Bronchial epithelial cell (primary cell): Measurements from ENCODE around the gene ZNF652. TPM values are rescaled to one million over a fixed set of nuclear protein-coding genes. Genes with fewer than 3 reads are reported as not detected.

Experiments
- DNase-seq: peaks from one replicate; pipeline ENCODE4 v3.0.0-alpha.2; 2010; ENCODE audit warnings: low read depth
- FAIRE-seq: peaks from 2 replicates; lab custom pipeline; 2011; peaks lifted over from hg19 to GRCh38; lab: Jason Lieb, UNC
- H3K27me3 ChIP-seq: 2 replicates; pipeline ENCODE4 v1.5.1; 2011; ENCODE audit warnings: low read length; ENCODE audit not compliant: control insufficient read depth, insufficient read depth
- H3K36me3 ChIP-seq: 2 replicates; pipeline ENCODE4 v1.5.1; 2011; ENCODE audit warnings: low read length; ENCODE audit not compliant: control insufficient read depth, insufficient read depth
- H3K4me3 ChIP-seq: 2 replicates; pipeline ENCODE4 v1.5.1; 2011; ENCODE audit warnings: mild to moderate bottlenecking, low read depth, low read length, control low read depth
- total RNA-seq: library from RNA; depleted of rRNA; stranded (reverse); fragments of >200 nt; gene quantifications from 2 replicates; pipeline ENCODE4 v1.2.1, GENCODE V29; 2014
- TF ChIP-seq, protein P1 (sequence below): IDR thresholded peaks from 2 replicates; pipeline ENCODE4 v1.5.1; 2011; ENCODE audit warnings: mild to moderate bottlenecking, moderate library complexity, low read length, control low read depth, inconsistent platforms; ENCODE audit not compliant: insufficient read depth, severe bottlenecking

Gene ZNF652
- total RNA-seq, 1 donor from 2014 or later, result 5.3 TPM

DNA sequence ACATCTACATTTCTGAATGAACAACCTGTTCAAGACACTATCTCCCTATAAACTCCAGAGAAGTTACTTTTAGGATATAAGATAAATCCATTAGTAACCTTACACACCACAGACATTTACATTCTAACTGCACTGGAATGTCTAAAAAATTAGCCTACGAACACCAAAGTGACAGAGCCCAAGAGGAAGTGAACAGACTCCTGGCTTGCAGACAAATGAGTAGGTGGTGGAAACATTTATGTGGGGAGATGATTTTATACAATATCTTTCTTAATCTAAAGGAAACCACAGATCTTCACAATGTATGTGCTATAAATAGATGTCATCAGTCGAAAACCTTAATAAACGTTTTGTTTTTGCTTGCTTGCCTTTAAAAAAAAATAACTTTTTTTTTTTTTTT, 18.8 kb downstream of the ZNF652 start:
- no peaks in the 10 kb centered on the region for H3K27me3 ChIP-seq
- DNase-seq, result no peak
- no peak for FAIRE-seq
- H3K36me3 ChIP-seq, result no peaks in the 10 kb centered on the region
- TF ChIP-seq, protein P1, sequence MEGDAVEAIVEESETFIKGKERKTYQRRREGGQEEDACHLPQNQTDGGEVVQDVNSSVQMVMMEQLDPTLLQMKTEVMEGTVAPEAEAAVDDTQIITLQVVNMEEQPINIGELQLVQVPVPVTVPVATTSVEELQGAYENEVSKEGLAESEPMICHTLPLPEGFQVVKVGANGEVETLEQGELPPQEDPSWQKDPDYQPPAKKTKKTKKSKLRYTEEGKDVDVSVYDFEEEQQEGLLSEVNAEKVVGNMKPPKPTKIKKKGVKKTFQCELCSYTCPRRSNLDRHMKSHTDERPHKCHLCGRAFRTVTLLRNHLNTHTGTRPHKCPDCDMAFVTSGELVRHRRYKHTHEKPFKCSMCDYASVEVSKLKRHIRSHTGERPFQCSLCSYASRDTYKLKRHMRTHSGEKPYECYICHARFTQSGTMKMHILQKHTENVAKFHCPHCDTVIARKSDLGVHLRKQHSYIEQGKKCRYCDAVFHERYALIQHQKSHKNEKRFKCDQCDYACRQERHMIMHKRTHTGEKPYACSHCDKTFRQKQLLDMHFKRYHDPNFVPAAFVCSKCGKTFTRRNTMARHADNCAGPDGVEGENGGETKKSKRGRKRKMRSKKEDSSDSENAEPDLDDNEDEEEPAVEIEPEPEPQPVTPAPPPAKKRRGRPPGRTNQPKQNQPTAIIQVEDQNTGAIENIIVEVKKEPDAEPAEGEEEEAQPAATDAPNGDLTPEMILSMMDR, result no peak
- no peak overlapping the region for H3K4me3 ChIP-seq

DNA sequence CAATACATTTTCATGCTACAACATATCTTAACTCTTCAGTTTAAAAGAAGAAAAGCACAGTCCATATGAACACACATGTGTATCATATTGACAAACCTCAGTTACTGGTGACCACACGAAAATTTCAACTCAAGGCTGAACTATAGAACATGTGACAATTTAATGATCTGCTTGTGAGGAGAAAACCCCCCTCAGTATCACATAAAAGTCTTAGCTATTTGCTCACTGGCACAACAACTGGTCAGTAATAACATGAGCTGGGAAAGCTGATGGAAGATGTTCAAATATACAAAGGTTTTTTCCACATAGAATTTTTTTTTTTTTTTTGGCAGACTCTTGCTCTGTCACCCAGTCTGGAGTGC, 19.5 kb downstream of the ZNF652 start:
- Histone ChIP-seq H3K4me3 (no peak overlapping the region), H3K36me3 (no peaks in the 10 kb centered on the region), H3K27me3 (no peaks in the 10 kb centered on the region)
- TF ChIP-seq, protein P1, result no peak
- DNase-seq (no peak), FAIRE-seq (no peak)

DNA sequence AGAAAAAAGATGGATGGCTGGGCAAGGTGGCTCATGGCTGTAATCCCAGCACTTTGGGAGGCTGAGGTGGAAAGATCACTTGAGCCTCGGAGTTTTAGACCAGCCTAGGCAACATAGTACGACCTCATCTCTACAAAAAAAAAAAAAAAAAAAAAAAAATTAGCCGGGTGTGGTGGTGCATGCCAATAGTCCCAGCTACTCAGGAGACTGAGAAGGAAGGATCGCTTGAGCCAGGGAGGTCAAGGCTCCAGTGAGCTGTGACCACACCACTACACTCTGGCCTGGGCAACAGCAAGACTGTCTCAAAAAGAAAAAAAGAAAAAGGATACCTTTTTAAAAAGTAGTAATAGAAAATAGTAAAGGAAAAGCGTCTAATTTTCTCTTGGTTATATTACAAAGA, 20.7 kb downstream of the ZNF652 start:
- no peak overlapping the region for H3K4me3 ChIP-seq
- H3K36me3 ChIP-seq, result no peaks in the 10 kb centered on the region
- TF ChIP-seq, protein P1, result no peak
- no peaks in the 10 kb centered on the region for H3K27me3 ChIP-seq
- DNase-seq (no peak), FAIRE-seq (no peak)

DNA sequence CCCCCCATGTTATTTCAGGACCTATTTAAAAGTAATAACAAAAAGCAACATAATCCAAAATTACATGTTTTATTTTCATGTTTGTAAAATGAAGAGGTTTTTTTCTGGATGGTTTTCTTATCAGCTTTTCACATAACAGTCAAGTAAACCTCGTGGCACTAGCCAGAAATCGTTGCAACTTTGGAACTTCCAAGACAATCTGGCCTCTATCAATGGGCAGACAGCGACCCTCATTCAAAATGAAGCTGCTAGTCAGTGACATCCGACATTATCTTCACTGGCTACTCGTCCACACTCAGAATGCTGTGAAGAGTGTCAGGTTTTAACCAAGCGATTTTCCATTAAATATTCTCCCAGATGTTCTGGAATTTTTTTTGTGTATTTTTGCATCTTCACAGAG, 22.7 kb downstream of the ZNF652 start:
- Histone ChIP-seq H3K4me3 (no peak overlapping the region), H3K27me3 (no peaks in the 10 kb centered on the region), H3K36me3 (no peaks in the 10 kb centered on the region)
- FAIRE-seq, result no peak
- TF ChIP-seq, protein P1, result no peak
- DNase-seq, result no peak

DNA sequence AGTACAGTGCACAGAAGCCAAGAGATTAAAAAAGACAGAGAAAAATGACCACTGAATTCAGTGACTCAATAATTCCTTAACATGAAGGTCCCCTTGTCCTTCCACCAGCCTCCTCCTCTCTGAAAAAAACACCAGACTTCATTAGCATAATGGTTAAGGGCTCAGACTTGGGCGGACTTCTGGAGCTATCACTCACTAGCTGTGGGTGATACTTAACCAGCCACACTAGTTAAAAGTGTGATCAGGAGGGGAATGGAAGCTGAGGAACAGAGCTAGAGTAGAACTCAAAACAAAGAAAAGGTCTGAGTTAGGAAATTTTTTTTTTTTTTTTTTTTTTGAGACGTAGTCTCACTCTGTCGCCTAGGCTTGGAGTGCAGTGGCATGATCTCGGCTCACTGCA, 23.2 kb downstream of the ZNF652 start:
- DNase-seq (no peak), FAIRE-seq (no peak)
- Histone ChIP-seq H3K27me3 (no peaks in the 10 kb centered on the region), H3K4me3 (no peak overlapping the region), H3K36me3 (no peaks in the 10 kb centered on the region)
- TF ChIP-seq, protein P1, result no peak

DNA sequence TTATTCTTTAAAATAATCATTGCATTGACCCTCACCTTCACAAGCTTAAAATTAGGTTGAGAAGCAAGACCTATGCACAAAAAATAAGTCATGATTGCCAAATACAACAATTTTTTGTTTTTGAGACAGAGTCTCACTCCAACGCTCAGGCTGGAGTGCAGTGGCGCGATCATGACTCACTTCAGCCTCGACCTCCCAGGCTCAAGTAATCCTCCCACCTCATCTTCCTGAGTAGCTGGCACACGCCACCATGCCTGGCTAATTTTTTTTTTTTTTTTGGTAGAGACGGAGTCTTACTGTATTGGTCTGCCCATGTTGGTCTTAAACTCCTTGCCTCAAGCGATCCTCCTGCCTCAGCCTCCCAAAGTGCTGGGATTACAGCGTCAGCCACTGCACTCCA, 24.2 kb downstream of the ZNF652 start:
- FAIRE-seq, result no peak

More for the DNA sequence above, 24.2 kb downstream of the ZNF652 start:
- DNase-seq, result no peak
- TF ChIP-seq, protein P1, result no peak
- H3K4me3 ChIP-seq, result no peak overlapping the region
- no peaks in the 10 kb centered on the region for H3K27me3 ChIP-seq
- no peaks in the 10 kb centered on the region for H3K36me3 ChIP-seq
